ENCODE measurements around the gene PPP6C. TPM values are rescaled to one million over a fixed set of nuclear protein-coding genes. Genes with fewer than 3 reads are reported as not detected.

Gene PPP6C
- total RNA-seq, 1 experiment from 2014 or later = 53.3 TPM

- Histone ChIP-seq H4K20me1 (ENCODE audit: control insufficient read depth, insufficient read depth, insufficient read length) (no peaks in the 10 kb centered on the region), H4K91ac (ENCODE audit: insufficient read length, low read depth, low read length) (no peak overlapping the region), H2AK5ac (ENCODE audit: insufficient read length, low read length) (no peak overlapping the region), H3K4ac (ENCODE audit: low read depth, low read length) (no peak overlapping the region), H3T11ph (ENCODE audit: low read length) (no peak overlapping the region), H3K14ac (ENCODE audit: insufficient read depth, low read length) (no peak overlapping the region), H3K4me1 (ENCODE audit: insufficient read depth, low read length) (no peaks in the 10 kb centered on the region), H3K9ac (ENCODE audit: extremely low read depth, insufficient read length, low read length) (no peak overlapping the region), H3K4me2 (ENCODE audit: insufficient read depth, insufficient read length, low read length) (no peak overlapping the region), H2BK15ac (ENCODE audit: low read depth, low read length) (no peak overlapping the region), H2BK20ac (ENCODE audit: low read depth, low read length, poor library complexity, severe bottlenecking) (no peak overlapping the region), H4K8ac (replicated peaks; ENCODE audit: insufficient read length, low read depth, low read length) (no peak overlapping the region), H2AFZ (ENCODE audit: low read length) (no peak overlapping the region), H4K5ac (ENCODE audit: insufficient read length, low read depth, low read length) (no peak overlapping the region), H3K18ac (ENCODE audit: insufficient read length, low read depth, low read length) (no peak overlapping the region), H3K79me2 (ENCODE audit: insufficient read depth, low read length) (no peaks in the 10 kb centered on the region), H3K56ac (ENCODE audit: insufficient read length, low read depth, low read length) (no peak overlapping the region), H3K23ac (ENCODE audit: insufficient read length, low read depth, low read length) (no peak overlapping the region), H3K27ac (ENCODE audit: insufficient read length, low read depth, low read length) (no peak overlapping the region), H3K79me1 (ENCODE audit: insufficient read depth, low read depth, low read length, poor library complexity, severe bottlenecking) (no peaks in the 10 kb centered on the region), H3K23me2 (ENCODE audit: insufficient read length, low read depth, low read length, poor library complexity, severe bottlenecking) (no peaks in the 10 kb centered on the region), H2BK120ac (ENCODE audit: low read depth, low read length, poor library complexity, severe bottlenecking) (no peak overlapping the region), H2BK5ac (ENCODE audit: insufficient read length, low read length) (no peak overlapping the region), H2BK12ac (ENCODE audit: insufficient read length, low read depth, low read length) (no peak overlapping the region), H3K27me3 (ENCODE audit: insufficient read depth, low read length) (no peaks in the 10 kb centered on the region), H3K9me3 (ENCODE audit: control insufficient read depth, low read depth, low read length) (no peaks in the 10 kb centered on the region)
- Mint-ChIP-seq H3K4me3 (no peak overlapping the region), H3K9me3 (no peaks in the 10 kb centered on the region), H3K36me3 (ENCODE audit: insufficient read depth in 1 of 3, low read depth in 3 of 3) (peaks cover 27 to 56% (median 55%) of the 10 kb centered on the region in 3 experiments; a peak in 6 of 7 replicates), H3K27me3 (ENCODE audit: low read depth) (no peaks in the 10 kb centered on the region), H3K27ac (no peak overlapping the region), H3K4me1 (peaks cover 15 to 16% of the 10 kb centered on the region in 2 experiments)
- no CpG with 5 or more reads among the region's 4 CpGs for WGBS (ENCODE audit: extremely low coverage, insufficient read length, low lambda C conversion rate)
- DNase-seq = no peak
- TF ChIP-seq CTCF (conservative IDR thresholded peaks at IDR 0.05) = no peak
Measured at GRCh38 chr9:125153712-125154367, 35.8 kb downstream of the PPP6C start.

All from H9 (cell line).